ENCODE data around the gene CASP10.
"Not testable (repeated sequence)": the region's sequence is repeated elsewhere in the genome, so short reads cannot be mapped to it uniquely, and the experiment has no call there.

The CASP10 gene

GRCh38 chr2:201149064-201149820 lies 33.7 kb upstream of the CASP10 start:
- Histone ChIP-seq H3K4me3 (ENCODE audit: low read length) (no peak overlapping the region), H3K27ac (ENCODE audit: low read depth, low read length) (peak overlapping the region; percentile 64), H3K9ac (ENCODE audit: low read length) (no peak overlapping the region), H3K36me3 (ENCODE audit: control insufficient read depth, insufficient read depth, low read length) (peaks cover 16% of the 10 kb centered on the region), H3K27me3 (ENCODE audit: control insufficient read depth, insufficient read depth, low read length) (no peaks in the 10 kb centered on the region), H3K4me1 (ENCODE audit: control insufficient read depth, insufficient read depth, low read length) (peaks cover 11% of the 10 kb centered on the region)

- H3K4me3 ChIP-seq (ENCODE audit: low read length); H3K9ac ChIP-seq (ENCODE audit: low read length); H3K27me3 ChIP-seq (ENCODE audit: control insufficient read depth, insufficient read depth, low read length): not testable (repeated sequence)
- Histone ChIP-seq H3K4me1 (ENCODE audit: control insufficient read depth, insufficient read depth, low read length) (peaks cover 11% of the 10 kb centered on the region), H3K27ac (ENCODE audit: low read depth, low read length) (peak overlapping the region; percentile 64), H3K36me3 (ENCODE audit: control insufficient read depth, insufficient read depth, low read length) (peaks cover 20% of the 10 kb centered on the region)
Observed at GRCh38 chr2:201149821-201150165, 33.1 kb upstream of the CASP10 start.

- Histone ChIP-seq H3K27me3 (ENCODE audit: control insufficient read depth, insufficient read depth, low read length) (no peaks in the 10 kb centered on the region), H3K9ac (ENCODE audit: low read length) (no peak overlapping the region), H3K4me1 (ENCODE audit: control insufficient read depth, insufficient read depth, low read length) (peaks cover 11% of the 10 kb centered on the region), H3K27ac (ENCODE audit: low read depth, low read length) (peak overlapping the region; percentile 60), H3K4me3 (ENCODE audit: low read length) (no peak overlapping the region), H3K36me3 (ENCODE audit: control insufficient read depth, insufficient read depth, low read length) (peaks cover 20% of the 10 kb centered on the region)
Observed at GRCh38 chr2:201150454-201151020, 32.4 kb upstream of the CASP10 start.

GRCh38 chr2:201151127-201151981 lies 31.6 kb upstream of the CASP10 start:
- Histone ChIP-seq H3K36me3 (ENCODE audit: control insufficient read depth, insufficient read depth, low read length) (peaks cover 26% of the 10 kb centered on the region), H3K27me3 (ENCODE audit: control insufficient read depth, insufficient read depth, low read length) (no peaks in the 10 kb centered on the region), H3K27ac (ENCODE audit: low read depth, low read length) (peak overlapping the region; percentile 60), H3K4me3 (ENCODE audit: low read length) (no peak overlapping the region), H3K9ac (ENCODE audit: low read length) (peak overlapping the region; percentile 4), H3K4me1 (ENCODE audit: control insufficient read depth, insufficient read depth, low read length) (peaks cover 11% of the 10 kb centered on the region)

GRCh38 chr2:201152517-201152916 lies 30.4 kb upstream of the CASP10 start:
- Histone ChIP-seq H3K4me3 (ENCODE audit: low read length) (no peak overlapping the region), H3K4me1 (ENCODE audit: control insufficient read depth, insufficient read depth, low read length) (peaks cover 11% of the 10 kb centered on the region), H3K27ac (ENCODE audit: low read depth, low read length) (no peak overlapping the region), H3K36me3 (ENCODE audit: control insufficient read depth, insufficient read depth, low read length) (peaks cover 23% of the 10 kb centered on the region), H3K27me3 (ENCODE audit: control insufficient read depth, insufficient read depth, low read length) (no peaks in the 10 kb centered on the region), H3K9ac (ENCODE audit: low read length) (no peak overlapping the region)

- no peaks in the 10 kb centered on the region for H3K27me3 ChIP-seq (ENCODE audit: control insufficient read depth, insufficient read depth, low read length)
- H3K27ac ChIP-seq (ENCODE audit: low read depth, low read length) = no peak overlapping the region
- H3K9ac ChIP-seq (ENCODE audit: low read length) = no peak overlapping the region
- peaks cover 11% of the 10 kb centered on the region for H3K4me1 ChIP-seq (ENCODE audit: control insufficient read depth, insufficient read depth, low read length)
- H3K36me3 ChIP-seq (ENCODE audit: control insufficient read depth, insufficient read depth, low read length) = peaks cover 23% of the 10 kb centered on the region
- H3K4me3 ChIP-seq (ENCODE audit: low read length) = no peak overlapping the region
Observed at GRCh38 chr2:201152999-201153815, 29.7 kb upstream of the CASP10 start.

GRCh38 chr2:201154615-201155399 lies 28.1 kb upstream of the CASP10 start:
- Histone ChIP-seq H3K36me3 (ENCODE audit: control insufficient read depth, insufficient read depth, low read length) (peaks cover 20% of the 10 kb centered on the region), H3K9ac (ENCODE audit: low read length) (no peak overlapping the region), H3K4me1 (ENCODE audit: control insufficient read depth, insufficient read depth, low read length) (peaks cover 8% of the 10 kb centered on the region), H3K27ac (ENCODE audit: low read depth, low read length) (no peak overlapping the region), H3K4me3 (ENCODE audit: low read length) (no peak overlapping the region), H3K27me3 (ENCODE audit: control insufficient read depth, insufficient read depth, low read length) (no peaks in the 10 kb centered on the region)

GRCh38 chr2:201156036-201156435 lies 26.9 kb upstream of the CASP10 start:
- H3K27ac ChIP-seq (ENCODE audit: low read depth, low read length) = no peak overlapping the region
- H3K4me1 ChIP-seq (ENCODE audit: control insufficient read depth, insufficient read depth, low read length) = peaks cover 6% of the 10 kb centered on the region
- H3K4me3 ChIP-seq (ENCODE audit: low read length) = no peak overlapping the region
- no peaks in the 10 kb centered on the region for H3K27me3 ChIP-seq (ENCODE audit: control insufficient read depth, insufficient read depth, low read length)
- no peak overlapping the region for H3K9ac ChIP-seq (ENCODE audit: low read length)
- H3K36me3 ChIP-seq (ENCODE audit: control insufficient read depth, insufficient read depth, low read length) = peaks cover 28% of the 10 kb centered on the region

- Histone ChIP-seq H3K9ac (ENCODE audit: low read length) (no peak overlapping the region), H3K4me3 (ENCODE audit: low read length) (no peak overlapping the region), H3K27me3 (ENCODE audit: control insufficient read depth, insufficient read depth, low read length) (no peaks in the 10 kb centered on the region), H3K4me1 (ENCODE audit: control insufficient read depth, insufficient read depth, low read length) (peaks cover under 1% of the 10 kb centered on the region), H3K27ac (ENCODE audit: low read depth, low read length) (no peak overlapping the region), H3K36me3 (ENCODE audit: control insufficient read depth, insufficient read depth, low read length) (peaks cover 28% of the 10 kb centered on the region)
Observed at GRCh38 chr2:201156640-201157039, 26.3 kb upstream of the CASP10 start.

- H3K27ac ChIP-seq (ENCODE audit: low read depth, low read length) = no peak overlapping the region
- no peaks in the 10 kb centered on the region for H3K4me1 ChIP-seq (ENCODE audit: control insufficient read depth, insufficient read depth, low read length)
- peaks cover 30% of the 10 kb centered on the region for H3K36me3 ChIP-seq (ENCODE audit: control insufficient read depth, insufficient read depth, low read length)
- no peaks in the 10 kb centered on the region for H3K27me3 ChIP-seq (ENCODE audit: control insufficient read depth, insufficient read depth, low read length)
- no peak overlapping the region for H3K9ac ChIP-seq (ENCODE audit: low read length)
- no peak overlapping the region for H3K4me3 ChIP-seq (ENCODE audit: low read length)
Observed at GRCh38 chr2:201157694-201158093, 25.2 kb upstream of the CASP10 start.

GRCh38 chr2:201158111-201158929 lies 24.6 kb upstream of the CASP10 start:
- H3K36me3 ChIP-seq (ENCODE audit: control insufficient read depth, insufficient read depth, low read length) = peaks cover 29% of the 10 kb centered on the region
- H3K4me3 ChIP-seq (ENCODE audit: low read length) = no peak overlapping the region
- no peak overlapping the region for H3K27ac ChIP-seq (ENCODE audit: low read depth, low read length)
- H3K9ac ChIP-seq (ENCODE audit: low read length) = no peak overlapping the region
- no peaks in the 10 kb centered on the region for H3K4me1 ChIP-seq (ENCODE audit: control insufficient read depth, insufficient read depth, low read length)
- no peaks in the 10 kb centered on the region for H3K27me3 ChIP-seq (ENCODE audit: control insufficient read depth, insufficient read depth, low read length)

Measured in rectal smooth muscle tissue (tissue), 1 donor.